RPMI8226 (cell line): ENCODE results near the gene PDZD8.
"Not testable (repeated sequence)": the region's sequence is repeated elsewhere in the genome, so short reads cannot be mapped to it uniquely, and the experiment has no call there.

Source experiments
- DNase-seq: peaks from one replicate; pipeline ENCODE4 v3.0.0-alpha.2; 2015

PDZD8 gene

DNA sequence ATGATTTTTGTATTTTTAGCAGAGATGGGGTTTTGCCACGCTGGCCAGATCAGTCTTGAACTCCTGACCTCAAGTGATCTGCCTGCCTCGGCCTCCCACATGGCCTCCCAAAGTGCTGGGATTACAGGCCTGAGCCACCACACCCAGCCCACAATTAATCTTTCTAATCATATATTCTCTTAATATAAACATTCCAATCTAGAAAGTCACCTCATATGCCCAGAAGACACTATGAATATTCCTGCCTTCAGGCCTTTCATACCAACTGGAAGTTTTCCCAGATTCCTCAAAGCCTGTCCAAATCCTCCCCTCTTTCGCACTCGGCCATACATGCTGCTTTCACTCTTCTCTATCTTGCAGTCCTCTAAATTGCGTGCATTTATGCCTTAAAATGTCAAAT, 32.6 kb downstream of the PDZD8 start:
- no peak for DNase-seq

DNA sequence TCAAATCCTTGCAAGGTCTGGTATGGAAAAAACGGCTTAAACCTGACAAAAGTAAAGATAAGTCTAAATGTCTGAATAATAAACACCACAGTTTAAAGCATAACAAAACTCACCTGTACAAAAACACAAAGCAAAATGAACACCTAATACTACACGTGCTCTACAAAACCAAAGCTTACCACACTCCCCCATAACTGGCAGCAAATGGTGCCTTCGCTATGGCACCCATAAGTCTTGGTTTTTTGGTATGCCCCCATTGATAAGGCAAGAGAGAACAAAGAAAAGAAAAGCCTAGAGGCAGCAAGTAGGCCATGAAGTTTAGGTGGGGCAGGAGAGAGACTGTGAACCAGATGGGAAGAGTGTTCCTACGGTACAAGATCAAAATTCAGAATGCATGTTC, 34.2 kb downstream of the PDZD8 start:
- DNase-seq, result no peak

DNA sequence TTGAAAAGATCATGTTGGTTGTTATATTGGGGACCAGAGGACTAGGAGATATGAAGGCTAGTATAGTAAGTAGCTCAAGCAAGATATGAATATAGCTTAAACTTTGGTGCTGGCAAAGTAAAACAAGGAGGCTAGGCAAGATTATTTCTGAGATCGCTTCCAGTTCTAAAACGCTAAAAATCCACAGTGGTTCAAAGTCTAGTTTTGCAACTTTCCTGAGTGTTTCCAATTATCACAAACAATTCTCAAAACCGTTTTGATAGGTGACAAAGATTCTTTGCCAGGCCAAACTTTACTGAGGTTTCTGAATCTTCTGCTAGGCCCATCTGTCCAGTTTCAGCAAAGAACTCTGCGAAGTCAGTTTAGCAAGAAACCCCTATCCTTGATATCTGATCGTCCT, 35.3 kb downstream of the PDZD8 start:
- DNase-seq, result no peak

DNA sequence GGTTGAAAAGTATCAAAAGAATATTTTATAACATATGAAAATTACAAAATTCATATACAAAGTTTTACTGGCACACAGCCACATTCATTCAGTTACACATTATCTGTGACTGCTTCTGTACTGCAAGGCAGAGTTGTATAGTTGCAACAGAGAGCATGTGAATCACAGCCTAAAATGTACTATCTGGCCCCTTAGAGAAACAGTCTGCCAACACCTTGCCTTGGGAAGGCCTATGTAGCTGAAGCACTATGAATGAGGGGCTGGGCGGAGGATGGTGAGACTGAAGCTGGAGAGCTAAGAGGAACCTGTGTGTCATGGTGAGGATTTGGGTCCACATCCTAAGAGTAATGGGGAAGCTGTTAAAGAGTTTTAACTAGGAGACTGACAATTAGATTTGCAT, 35.7 kb downstream of the PDZD8 start:
- DNase-seq, result no peak

DNA sequence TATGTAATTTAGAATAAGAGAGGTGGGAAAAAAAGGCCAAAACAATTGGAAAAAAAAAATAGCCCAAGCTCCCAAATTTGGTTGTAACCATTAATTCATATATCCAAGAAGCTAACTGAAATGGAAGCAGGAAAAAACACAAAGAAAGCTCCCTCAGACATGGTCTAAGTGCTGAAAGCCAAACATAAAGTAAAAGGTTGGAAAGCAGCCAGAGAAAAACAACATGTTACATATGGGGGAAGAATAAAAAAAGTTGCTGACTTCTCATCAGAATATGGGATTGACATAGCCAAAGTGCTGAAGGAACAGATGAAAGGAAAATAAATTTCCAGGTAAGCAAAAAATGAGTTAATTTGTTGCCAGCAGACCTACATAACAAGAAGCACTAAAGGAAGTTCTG, 40.3 kb downstream of the PDZD8 start:
- DNase-seq, result peak; percentile 34

DNA sequence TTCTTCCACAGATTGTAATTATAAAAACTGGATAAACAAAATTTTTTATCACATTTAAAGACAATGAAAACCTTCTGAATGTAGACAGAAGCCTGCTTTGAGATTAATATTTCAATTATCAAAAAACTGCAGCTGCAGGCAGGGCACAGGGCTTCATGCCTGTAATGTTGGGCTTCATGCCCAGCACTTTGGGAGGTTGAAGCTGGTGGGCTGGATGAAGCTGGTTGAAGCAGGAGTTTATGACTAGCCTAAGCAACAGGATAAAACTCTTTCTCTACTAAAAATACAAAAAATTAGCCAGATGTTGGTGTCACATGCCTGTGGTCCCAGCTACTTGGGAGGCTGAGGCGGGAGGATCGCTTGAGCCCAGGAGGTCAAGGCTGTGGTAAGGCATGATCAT, 41.2 kb downstream of the PDZD8 start:
- DNase-seq, result no peak

DNA sequence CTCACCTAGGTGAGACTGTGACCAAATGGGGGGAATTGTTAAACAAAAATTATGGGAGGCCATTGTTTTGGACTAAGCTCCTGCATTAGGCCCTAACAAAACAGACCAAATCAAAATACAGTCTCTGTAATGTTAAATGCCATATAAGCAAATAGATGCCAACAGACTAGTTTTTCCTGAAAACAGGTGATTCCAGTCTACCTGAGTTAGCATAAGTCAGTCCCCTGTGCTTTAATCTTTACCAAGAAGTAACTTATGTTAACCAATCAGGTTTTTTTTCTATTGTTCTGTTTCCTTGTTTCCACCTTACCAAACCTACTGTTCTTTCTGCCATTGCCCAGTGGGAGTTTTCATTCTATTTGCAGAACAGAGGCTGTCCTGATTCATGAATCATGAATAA, 48.0 kb downstream of the PDZD8 start:
- no peak for DNase-seq

DNA sequence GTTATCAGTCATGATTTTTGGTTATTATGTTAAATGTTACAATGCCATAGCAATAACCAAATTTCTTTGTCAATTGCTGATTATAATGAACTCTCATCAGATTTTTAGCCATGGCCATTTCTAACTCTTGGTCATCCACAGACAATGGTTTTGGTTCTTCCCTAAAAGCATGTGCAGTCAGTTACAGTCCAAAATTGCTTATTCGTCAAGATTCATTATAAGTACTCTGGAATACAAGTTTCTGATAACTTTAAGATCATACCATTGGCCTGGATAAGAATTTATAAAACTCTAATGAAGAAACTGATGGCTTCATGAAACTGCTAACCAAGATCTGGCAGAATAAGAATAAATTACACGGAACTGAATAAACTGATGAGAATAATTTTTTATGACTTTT, 50.9 kb downstream of the PDZD8 start:
- DNase-seq, result no peak

DNA sequence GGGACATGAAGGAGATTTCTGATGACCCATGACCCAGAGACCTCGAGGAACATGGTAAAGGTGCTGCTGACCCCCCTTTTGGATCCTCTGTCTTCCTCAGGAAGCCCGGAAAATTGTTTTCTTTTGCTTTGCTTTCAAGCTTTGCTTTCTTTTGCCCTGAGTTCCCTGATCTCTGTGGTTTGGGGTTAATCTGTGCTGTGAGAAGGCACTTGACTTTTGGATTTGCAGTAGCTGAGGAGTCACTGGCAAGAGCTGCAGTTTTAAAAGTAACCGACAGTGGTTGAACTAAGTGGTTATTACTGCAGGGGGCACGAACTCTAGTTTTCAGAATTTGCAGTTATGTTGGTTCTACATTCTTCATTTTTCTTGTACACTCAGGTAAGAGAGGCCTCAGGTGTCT, 53.0 kb downstream of the PDZD8 start:
- DNase-seq, result no peak

DNA sequence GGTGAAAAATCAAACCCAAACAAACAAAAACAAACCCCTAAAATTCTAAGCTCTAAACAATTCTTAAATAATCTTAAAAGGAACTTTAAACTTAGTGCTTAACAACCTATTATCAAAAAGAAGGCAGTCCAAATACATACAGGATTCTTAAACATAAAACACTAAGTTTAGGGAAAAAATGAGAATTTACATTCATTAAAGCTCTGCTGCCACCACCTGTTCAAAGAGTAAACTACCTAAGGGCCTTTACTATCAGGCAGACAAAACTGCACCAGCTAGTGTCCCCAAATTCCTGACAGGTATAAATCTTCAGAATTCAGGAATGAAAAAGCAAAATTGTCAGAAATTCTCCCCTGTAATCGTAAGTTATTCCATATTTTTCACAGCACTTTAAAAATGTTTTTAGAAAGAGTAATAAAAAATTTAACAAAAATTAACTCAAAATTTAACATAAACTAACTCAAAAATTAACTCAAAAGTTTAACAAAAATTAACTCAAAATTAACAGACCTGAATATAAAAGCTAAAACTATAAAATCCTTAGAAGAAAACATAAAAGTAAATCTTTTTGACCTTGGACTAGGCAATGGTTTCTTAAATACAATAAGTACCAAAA, 55.1 kb downstream of the PDZD8 start:
- DNase-seq, result peak; percentile 12

DNA sequence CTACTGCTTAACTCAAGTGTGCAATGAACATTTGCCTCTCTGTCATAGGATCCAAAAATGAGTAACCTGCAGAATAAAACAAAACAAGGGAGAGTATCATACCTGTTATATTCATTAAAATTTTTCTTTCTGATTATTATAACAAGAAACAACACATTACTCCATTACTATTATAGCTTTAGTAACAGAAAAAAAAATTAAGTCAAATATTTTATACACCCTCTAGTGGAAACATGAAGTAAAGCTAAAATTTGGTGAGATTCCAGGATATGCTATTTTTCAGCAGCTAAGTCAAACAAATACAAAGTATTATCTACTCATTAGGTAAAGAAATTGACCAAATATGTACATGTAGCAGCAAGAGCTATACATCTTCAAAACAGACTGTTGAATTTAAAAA, 56.3 kb downstream of the PDZD8 start:
- no peak for DNase-seq

DNA sequence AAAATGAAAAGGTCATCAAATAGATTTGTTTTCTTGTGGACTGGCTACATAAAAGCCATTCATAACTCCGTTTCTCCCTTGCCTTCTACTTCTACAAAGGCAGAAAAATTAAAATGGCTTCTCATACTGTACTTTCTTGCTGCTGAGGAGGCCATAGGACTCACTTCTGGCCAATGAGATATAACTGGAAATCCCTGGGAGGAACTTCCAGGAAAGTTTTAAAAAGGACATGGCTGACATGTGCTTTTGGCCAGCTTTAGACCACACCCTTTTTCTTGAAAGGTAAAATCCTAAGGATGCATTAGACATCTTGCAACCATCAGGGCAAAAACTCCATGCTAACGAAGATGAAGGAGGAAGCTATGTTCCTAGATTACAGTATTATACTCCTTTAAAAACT, 58.5 kb downstream of the PDZD8 start:
- no peak for DNase-seq

DNA sequence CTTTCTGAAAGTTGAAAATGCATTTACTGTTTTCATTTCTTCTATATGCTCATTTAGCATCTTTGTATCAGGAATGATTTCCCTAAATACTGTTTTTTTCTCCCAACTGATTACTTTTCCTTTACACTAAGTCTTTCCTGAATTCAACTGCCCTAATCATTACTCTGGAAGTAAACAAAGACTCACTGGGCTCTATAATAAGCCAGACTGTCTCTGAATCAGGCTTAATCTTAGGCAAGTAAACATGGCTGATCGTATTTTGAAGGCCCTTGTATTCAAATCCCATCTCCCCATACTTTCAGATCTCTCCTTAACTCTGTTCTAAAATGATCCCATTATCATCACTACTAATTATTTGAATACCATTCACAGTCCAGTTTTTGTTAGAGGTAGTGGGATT, 61.6 kb downstream of the PDZD8 start:
- no peak for DNase-seq

DNA sequence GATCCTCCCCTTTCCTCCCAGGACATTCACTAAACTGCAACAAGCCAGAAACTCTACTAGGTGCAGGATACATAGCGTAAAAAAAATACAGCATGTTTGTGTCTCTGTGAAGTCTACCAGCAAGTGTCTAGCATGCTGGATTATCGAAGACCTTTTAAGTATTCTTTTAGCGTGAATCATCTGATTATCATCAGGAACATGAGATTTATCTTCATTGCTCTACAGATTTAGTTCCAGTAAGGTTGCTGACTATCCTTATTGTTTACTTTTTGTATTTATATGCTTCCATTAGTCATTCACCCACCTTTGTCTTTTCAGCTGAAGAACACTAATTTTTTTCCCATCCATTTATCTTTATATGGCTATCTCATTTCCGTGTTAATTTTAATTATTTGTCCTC, 62.8 kb downstream of the PDZD8 start:
- DNase-seq, result no peak

DNA sequence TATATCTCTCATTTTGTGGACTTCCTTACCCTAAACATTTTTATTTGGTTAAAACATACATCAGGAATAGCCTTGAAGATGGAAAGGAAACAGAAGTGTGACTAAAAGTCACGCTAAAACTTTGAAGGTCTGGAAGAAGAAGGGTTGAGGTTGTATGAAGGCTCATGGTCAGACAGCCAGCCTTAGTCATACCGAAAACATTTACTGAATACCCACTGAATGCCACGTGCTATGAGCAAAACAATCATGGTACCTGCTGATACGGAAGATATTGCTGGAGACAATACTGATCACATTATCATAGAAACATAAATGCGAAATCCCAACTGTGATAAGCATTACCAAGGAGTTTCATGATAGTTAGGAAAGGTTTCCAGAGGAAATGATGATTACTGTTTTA, 64.0 kb downstream of the PDZD8 start:
- no peak for DNase-seq

DNA sequence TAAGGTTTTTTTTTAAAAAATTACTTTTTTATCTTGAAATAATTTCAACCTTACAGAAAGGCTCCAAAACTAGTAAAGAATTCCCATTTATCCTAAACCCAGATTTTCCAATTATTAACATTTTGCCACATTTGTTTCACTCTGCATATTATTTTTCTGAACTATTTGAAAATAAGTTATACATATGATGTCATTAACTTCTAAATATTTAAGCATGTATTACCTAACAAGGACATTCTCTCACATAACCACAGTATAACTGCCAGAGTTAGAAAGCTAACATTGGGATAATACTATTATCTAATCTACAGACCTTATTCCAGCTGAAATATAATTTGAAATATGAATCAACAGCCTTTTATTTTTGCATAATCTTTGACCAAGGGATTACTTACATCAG, 68.6 kb downstream of the PDZD8 start:
- no peak for DNase-seq

DNA sequence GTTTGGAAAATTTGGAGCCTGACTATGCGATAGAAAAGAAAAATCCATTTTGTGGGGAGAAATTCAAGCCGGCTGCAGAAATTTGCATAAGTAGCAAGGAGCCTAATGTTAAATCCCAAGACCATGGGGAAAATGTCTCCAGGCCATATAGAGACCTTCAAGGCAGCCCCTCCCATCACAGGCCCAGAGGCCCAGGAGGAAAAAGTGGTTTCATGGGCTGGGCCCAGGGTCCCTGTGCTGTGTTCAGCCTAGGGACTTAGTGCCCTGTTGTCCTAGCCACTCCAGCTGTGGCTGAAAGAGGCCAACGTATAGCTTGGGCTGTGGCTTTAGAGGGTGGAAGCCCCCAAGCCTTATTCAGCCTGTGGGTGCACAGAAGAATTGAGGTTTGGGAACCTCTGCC, 71.8 kb downstream of the PDZD8 start:
- not testable (repeated sequence) for DNase-seq

DNA sequence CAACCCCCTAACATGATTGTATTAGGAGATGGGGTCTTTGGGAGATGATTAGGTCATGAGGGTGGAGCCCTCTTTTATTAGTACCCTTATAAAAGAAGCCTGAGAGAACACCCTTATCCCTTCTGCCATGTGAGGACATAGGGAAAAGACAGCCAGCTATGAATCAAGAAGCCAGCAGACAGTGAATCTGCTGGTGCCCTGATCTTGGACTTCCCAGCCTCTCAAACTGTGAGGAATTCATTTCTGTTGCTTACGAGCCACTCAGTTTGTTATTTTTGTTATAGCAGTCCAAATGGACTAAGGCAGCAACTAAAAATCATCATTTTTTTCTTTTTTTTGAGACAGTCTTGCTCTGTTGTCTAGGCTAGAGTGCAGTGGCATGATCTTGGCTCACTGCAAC, 74.6 kb downstream of the PDZD8 start:
- DNase-seq, result no peak

DNA sequence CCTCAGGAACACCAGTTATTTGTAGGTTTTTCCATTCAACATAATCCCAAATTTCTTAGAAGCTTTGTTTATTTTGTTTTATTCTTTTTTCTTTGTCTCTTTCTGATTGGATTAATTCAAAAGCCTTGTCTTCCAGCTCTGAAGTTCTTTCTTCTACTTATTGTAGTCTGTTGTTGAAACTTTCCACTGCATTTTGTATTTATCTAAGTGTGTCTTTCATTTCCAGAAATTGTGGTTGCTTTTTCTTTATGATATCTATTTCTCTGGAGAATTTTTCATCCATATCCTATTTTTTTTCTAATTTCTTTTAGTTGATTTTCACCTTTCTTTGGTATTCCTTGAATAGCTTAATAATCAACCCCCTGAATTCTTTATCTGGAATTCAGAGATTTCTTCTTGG, 75.8 kb downstream of the PDZD8 start:
- DNase-seq, result no peak

DNA sequence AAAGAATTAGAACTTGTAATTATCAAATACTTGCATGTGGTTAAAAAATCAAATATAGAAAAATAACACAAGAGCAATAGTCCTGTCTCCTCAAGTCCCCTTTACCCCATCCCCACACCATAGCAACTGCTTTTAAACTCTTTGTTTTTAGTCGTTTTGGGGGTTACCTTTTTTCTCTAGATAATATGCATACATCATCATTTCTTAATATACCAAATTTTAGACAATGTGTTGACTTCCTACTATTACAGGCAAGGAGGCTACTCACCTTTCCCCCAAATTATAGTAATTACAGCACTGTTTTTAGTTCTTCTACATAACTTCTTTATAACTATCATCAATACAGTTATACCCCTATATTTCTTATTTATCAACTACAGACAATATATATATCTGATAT, 77.0 kb downstream of the PDZD8 start:
- no peak for DNase-seq

DNA sequence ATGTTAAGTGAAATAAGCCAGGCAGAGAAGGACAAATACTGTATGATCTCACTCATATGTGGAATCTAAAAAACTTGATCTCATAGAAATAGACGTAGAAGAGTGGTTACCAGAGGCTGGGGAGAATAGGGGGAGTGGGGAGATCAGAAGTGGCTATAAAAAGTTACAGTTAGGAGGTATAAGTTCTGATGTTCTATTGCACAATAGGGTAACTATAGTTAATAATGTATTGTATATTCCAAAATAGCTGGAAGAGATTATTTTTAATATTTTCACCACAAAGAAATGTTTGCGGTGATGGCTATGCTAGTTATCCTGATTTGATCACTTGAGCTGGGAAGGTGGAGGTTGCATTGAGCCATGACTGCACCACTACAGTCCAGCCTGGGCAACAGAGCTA, 80.5 kb downstream of the PDZD8 start:
- no peak for DNase-seq

DNA sequence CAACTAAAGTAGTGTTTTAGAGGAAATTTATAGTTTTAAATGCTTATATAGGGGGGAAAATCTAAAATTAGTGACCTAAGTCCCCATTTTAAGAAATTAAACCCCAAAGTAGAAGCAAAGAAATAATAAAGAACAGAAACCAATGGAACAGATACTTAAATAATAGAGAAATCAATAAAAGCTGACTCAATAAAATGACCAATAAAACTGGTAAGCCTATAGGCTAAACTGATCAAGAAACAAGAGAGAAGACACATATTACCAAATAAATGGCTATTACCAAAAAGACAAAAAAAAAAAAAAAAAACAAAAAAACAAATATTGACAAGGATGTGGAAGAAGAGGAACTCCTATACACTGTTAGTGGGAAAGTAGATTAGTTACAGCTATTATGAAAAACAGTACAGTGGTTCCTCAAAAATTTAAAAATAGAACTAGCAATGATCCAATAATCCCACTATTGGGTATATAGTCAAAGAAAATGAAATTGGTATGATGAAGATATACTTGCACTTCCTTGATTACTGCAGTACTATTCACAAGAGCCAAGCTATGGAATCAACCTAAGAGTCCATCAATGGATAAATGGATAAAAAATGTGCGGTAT, 81.1 kb downstream of the PDZD8 start:
- no peak for DNase-seq

DNA sequence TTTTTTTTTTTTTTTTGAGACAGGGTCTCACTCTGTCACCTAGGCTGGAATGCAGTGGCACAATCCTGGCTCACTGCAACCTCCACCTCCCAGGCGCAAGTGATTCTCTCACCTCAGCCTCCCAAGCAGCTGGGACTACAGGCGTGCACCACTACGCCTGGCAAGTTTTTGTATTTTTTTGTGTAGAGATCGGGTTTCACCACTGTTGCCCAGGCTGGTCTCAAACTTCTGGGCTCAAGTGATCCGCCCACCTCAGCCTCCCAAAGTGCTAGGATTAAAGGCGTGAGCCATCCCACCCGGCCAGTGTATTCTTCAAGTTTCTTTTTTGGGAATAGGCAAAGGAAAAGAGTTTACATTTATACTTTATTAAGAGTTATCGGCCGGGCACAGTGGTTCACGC, 84.4 kb downstream of the PDZD8 start:
- DNase-seq, result not testable (repeated sequence)

DNA sequence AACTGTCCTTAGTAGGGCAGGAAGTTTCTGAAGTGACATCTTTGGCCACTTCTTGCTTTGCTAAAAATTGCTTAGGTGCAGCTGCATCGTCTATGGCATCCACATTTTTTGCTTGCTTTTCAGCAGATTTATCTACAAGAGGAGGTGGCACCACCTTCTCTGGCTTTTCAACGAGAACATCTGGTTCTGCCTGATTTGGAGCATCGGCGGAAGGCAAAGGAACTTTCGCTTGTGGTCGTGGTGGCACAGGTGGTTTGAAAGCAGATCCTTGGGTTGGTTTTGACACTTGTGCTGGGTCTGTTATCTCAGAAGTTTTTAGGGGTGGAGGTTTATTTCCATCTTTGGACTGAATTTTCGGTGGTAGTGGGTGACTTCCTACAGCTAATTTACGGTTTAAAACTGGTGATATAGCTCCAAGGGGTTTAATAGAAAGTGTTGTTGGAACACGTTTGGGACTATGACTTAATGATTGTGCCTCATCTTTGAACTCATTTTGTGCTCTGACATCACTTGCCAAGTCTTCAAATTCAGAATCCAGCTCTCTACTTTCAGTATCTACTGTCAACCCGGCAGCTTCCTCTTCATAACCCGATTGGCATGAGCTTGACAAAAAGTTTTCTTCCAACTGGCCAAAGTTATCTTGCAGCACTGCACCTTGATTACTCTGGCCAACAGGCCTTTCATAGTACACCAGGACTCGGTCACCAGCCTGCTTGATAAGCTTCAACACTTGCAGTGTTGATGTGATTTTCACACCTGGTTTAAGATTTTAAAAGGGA, 90.3 kb downstream of the PDZD8 start:
- DNase-seq, result no peak

DNA sequence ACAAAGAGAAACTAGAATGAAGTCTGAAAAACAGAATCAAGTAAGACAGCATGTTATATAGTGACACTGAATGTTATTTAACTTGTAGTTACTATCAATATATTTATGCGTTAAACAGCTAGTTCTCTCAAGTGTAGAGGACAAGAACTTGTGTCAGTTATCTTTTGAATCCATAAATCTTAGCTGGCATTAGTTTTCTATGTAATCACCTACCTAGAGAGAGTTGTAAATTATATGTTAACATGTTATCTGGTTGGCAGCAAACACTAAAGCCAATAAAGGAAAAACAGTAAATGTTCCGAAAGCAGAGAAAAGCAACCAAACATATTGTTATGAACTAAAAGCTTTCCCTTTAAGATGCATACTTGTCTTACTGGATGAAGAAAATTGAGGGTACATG, 97.6 kb downstream of the PDZD8 start:
- no peak for DNase-seq
